Esophagus squamous epithelium (tissue), 5 donors: ENCODE measurements around the gene ATG2B. TPM values are rescaled to one million over a fixed set of nuclear protein-coding genes. Genes with fewer than 3 reads are reported as not detected.

Source experiments
- DNase-seq: peaks from one replicate; lab custom pipeline; 2025; lab: John Stamatoyannopoulos, UW
- H3K27ac ChIP-seq, 4 donors: fragments of 200-600 bp; sonication (generic); one replicate each; pipeline ENCODE4 v1.5.1; 2016 to 2019; ENCODE audit warnings: mild to moderate bottlenecking in 1 of 4
- H3K27me3 ChIP-seq, 4 donors: fragments of 200-600 bp; sonication (generic); 1 replicate in 3 of 4; 2 replicates in 1 of 4; pipeline versions ENCODE4 v1.5.1 to v1.6.0; 2017 to 2021; ENCODE audit warnings: antibody characterized with exemption in 1 of 4
- H3K36me3 ChIP-seq, 3 donors: fragments of 200-600 bp; sonication (generic); one replicate each; pipeline ENCODE4 v1.5.1; 2016 to 2019
- H3K4me1 ChIP-seq, 3 donors: fragments of 200-600 bp; sonication (generic); one replicate each; pipeline ENCODE4 v1.5.1; 2017 to 2019
- H3K4me3 ChIP-seq, 4 donors: fragments of 200-600 bp; sonication (generic); 1 replicate in 3 of 4; 2 replicates in 1 of 4; pipeline ENCODE4 v1.5.1; 2016 to 2019; ENCODE audit warnings: mild to moderate bottlenecking in 2 of 4, moderate library complexity in 1 of 4
- H3K9me3 ChIP-seq, 3 donors: fragments of 200-600 bp; sonication (generic); one replicate each; pipeline ENCODE4 v1.5.1; 2016 to 2019
- CTCF ChIP-seq, 6 experiments: fragments of 450-650 bp in 4 of 6; fragments of 200-600 bp in 2 of 6; sonication (generic) in 2 of 6; IDR thresholded peaks; one replicate each; pipeline ENCODE4 v1.5.1; 2016 to 2019; ENCODE audit warnings: antibody characterized with exemption in 6 of 6, mild to moderate bottlenecking in 4 of 6, moderate library complexity in 4 of 6
- POLR2A ChIP-seq, 4 donors: fragments of 450-650 bp; IDR thresholded peaks; one replicate each; pipeline ENCODE4 v1.6.1; 2017; ENCODE audit warnings: antibody characterized with exemption in 4 of 4, mild to moderate bottlenecking in 4 of 4, moderate library complexity in 3 of 4
- WGBS, 2 donors: methylation state at CpG; one replicate each; pipeline ENCODE4 v1.1.5; 2018; 5-methylcytosine and 5-hydroxymethylcytosine counted together
- intact Hi-C: fragments of 100-400 bp; cut with DNase I; formaldehyde crosslinking; loops from one replicate; pipeline ENCODE4 v1.15.0; 2022
- total RNA-seq, 4 donors: library from RNA; depleted of rRNA; stranded (reverse); fragments of >200 nt; gene quantifications; one replicate each; pipeline ENCODE4 v1.1.0, GENCODE V29; 2016
- donor health status: DM: yes; HTN: yes; CAD: no.

The ATG2B gene
- total RNA-seq, 4 donors from 2014 or later: 10.6 to 24.6 (median 14.0) TPM

DNA sequence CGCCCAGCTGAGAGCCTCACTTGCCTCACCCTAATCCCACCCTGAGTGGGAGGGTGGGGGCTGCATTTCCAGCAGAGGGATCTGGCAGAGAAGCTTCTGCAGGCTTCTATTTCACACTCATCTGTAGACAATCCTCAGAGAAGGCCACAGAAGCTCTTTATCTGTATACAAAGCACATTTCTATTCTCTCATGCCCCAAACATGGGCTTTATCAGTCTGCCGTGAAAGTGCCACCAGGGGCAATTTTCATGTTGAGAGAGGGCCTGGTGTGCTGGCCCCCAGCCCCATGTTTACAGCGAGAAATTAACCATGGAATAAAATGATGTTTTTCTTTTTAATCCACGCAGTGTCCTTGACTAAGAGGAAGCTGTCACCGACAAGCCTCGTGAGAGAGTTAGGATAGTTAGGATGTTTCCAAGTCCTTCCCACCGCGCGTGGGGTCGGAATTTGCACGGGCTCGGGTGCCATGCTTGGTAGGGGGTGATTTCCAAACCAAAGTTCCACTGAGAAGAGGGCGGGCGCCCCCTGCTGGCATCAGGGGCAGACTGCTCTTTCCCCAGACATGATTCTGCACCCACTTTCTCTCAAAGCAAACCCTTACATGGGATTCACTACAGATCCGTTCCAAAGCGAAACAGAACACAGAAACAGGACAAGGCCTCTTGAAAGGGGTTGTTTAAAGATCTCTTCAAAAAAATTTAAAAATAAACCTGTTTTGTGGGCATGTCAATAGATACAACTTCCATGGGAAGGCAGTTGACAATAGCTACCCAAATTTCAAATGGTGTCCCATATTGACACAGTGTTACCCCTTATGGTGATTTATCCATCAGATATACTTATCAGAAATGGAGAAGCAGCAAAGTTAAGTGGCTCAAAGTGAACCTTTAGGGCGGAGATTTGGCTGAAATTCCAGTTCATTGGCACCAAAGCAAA, 87.7 kb downstream of the ATG2B start:
- peaks cover 0 to 16% (median 11%) of the 10 kb centered on the region in 3 donors for H3K9me3 ChIP-seq
- 17 to 18% methylated on average over 16 to 17 of the region's 17 CpGs for WGBS, 2 donors
- intact Hi-C loops: loop anchor here (2.0 kb wide), 1 partner anchor 173 kb away; no protein-coding TSS in a partner anchor
- H3K27ac ChIP-seq: peak overlapping the region in 2 of 4 donors; percentile 21 to 38
- TF ChIP-seq CTCF (IDR thresholded peaks at IDR 0.05): peak; percentile 64 to 97 (median 92)
- no peak for TF ChIP-seq POLR2A (IDR thresholded peaks at IDR 0.05)
- H3K4me3 ChIP-seq: no peak overlapping the region
- no peak for DNase-seq
- H3K27me3 ChIP-seq: no peaks in the 10 kb centered on the region
- H3K4me1 ChIP-seq: peaks cover 7 to 37% (median 12%) of the 10 kb centered on the region in 3 donors
- peaks cover 0 to 9% (median 0%) of the 10 kb centered on the region in 3 donors for H3K36me3 ChIP-seq

- H3K27ac ChIP-seq: peak overlapping the region in 2 of 4 donors; percentile 24 to 38
- intact Hi-C loops: loop anchor here (2.0 kb wide), 1 partner anchor 172 kb away; no protein-coding TSS in a partner anchor
- WGBS, 2 donors: 54 to 64% methylated on average over 5 to 6 of the region's 6 CpGs
- H3K4me3 ChIP-seq: no peak overlapping the region
- H3K36me3 ChIP-seq: peaks cover 0 to 1% (median 0%) of the 10 kb centered on the region in 3 donors
- H3K4me1 ChIP-seq: peaks cover 13 to 46% (median 20%) of the 10 kb centered on the region in 3 donors
- DNase-seq: no peak
- H3K9me3 ChIP-seq: peaks cover 0 to 16% (median 11%) of the 10 kb centered on the region in 3 donors
- TF ChIP-seq CTCF (IDR thresholded peaks at IDR 0.05) (no peak), POLR2A (IDR thresholded peaks at IDR 0.05) (no peak)
- no peaks in the 10 kb centered on the region for H3K27me3 ChIP-seq
Observed at GRCh38 chr14:96274543-96274942, 88.6 kb downstream of the ATG2B start.

DNA sequence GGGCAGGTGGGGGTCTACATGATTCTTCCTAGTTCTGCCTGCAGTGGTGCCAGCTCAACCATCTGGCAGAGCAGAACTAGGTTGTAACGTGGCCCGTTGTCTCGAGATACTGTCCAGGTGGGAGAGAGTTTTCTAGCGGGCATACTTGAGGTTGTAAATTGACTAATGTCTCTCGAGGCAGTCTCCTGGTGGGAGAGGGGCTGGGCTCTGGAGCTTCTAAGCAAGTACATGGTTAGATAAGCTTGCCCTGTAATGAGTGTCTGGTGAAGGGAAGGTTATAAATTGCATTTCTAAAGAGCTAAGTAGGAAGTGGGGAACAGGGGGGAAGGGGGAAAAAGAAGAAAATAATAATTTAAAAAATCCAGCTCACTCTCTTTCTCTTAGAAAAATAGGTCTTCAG, 89.0 kb downstream of the ATG2B start:
- H3K36me3 ChIP-seq: no peaks in the 10 kb centered on the region
- 89% methylated on average over 5 of the region's 5 CpGs for WGBS, 2 donors
- H3K4me3 ChIP-seq: no peak overlapping the region
- H3K9me3 ChIP-seq: peaks cover 0 to 16% (median 11%) of the 10 kb centered on the region in 3 donors
- H3K27ac ChIP-seq: peak overlapping the region in 3 of 4 donors; percentile 14 to 26 (median 14)
- H3K27me3 ChIP-seq: no peaks in the 10 kb centered on the region
- no peak for TF ChIP-seq CTCF (IDR thresholded peaks at IDR 0.05)
- no peak for TF ChIP-seq POLR2A (IDR thresholded peaks at IDR 0.05)
- peaks cover 17 to 50% (median 24%) of the 10 kb centered on the region in 3 donors for H3K4me1 ChIP-seq
- no peak for DNase-seq
- intact Hi-C loops: loop anchor here (2.0 kb wide), 1 partner anchor 171 kb away; no protein-coding TSS in a partner anchor

DNA sequence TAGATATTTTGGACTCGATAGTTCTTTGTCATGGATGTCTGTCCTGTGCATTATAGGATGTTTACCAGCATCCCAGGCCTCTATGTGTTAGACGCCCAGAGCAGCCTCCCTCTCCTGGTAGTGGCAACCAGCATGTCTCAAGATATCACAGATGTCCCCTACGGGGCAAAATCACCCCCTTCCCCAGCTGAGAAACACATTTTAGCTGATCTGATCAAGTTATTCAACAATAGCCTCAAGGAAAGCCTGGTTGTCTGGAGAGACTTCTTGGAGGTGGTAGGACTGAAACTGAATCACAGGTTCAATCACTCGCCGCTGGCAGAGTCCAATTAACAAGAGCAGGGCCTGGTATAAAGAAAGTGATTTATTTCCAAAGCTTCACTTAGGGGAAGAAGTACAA, 89.5 kb downstream of the ATG2B start:
- intact Hi-C loops: loop anchor here (2.0 kb wide), 1 partner anchor 171 kb away; no protein-coding TSS in a partner anchor
- Histone ChIP-seq H3K27me3 (no peaks in the 10 kb centered on the region), H3K9me3 (peaks cover 0 to 13% (median 11%) of the 10 kb centered on the region in 3 donors), H3K4me1 (peaks cover 19 to 55% (median 29%) of the 10 kb centered on the region in 3 donors), H3K4me3 (no peak overlapping the region), H3K27ac (peak overlapping the region in 3 of 4 donors; percentile 14 to 26 (median 14)), H3K36me3 (no peaks in the 10 kb centered on the region)
- no peak for DNase-seq
- TF ChIP-seq CTCF (IDR thresholded peaks at IDR 0.05) (no peak), POLR2A (IDR thresholded peaks at IDR 0.05) (no peak)
- 72 to 78% methylated on average over 3 to 5 of the region's 5 CpGs for WGBS, 2 donors
